T-helper 2 cell treated with Interferon-gamma antibody and Interleukin-4, amounts not matched to agents 100 ng/mL and 5 ng/mL, for 36 hours (primary cell): ENCODE data around the gene SSTR5. TPM values are rescaled to one million over a fixed set of nuclear protein-coding genes. Genes with fewer than 3 reads are reported as not detected.

Experiments used
- intact Hi-C: fragments of 100-400 bp; cut with micrococcal nuclease; formaldehyde crosslinking; loops from one replicate; pipeline ENCODE4 v1.15.1; 2023
- total RNA-seq: library from RNA; stranded (reverse); gene quantifications from 2 replicates; pipeline ENCODE4 v1.2.3, GENCODE V29; 2022

The SSTR5 gene
- total RNA-seq, 1 donor from 2014 or later: not detected

DNA sequence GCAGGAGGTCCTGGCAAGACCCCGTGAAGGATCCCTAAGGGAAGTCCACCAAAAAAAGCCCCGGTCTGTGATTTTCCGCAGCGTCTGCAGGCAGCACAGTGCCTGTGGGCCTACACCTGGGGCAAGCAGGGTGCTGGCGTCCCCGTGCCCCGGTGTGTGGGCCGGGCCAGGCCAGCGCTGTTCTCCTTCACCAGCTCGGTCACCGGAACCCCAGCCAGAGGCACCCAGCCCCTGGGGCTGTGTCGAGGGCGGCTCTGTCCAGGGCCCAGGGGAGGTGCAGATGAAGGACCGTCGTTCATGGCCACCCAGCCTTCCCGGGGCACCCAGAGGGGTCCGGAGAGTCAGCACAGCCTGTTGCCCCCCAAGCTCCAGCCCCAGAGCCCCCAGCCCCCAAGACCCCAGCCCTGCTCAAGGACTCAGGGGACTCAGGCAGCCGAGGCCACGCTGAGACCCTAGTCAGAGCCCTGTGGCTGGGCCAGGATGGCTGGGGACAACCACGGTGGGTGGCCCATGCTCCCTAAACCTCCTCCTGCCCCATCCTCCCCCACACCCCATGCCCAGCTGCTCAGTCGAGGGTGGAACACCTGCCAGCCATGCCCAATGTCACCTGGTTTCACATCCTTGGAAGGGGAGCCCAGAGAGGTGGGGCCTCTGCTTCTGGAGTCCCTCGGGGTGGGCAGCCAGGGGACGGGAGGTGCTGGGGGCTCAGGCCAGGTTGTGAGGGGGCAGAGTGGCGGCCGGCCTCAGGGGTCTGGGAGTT lies 29.2 kb downstream of the SSTR5 start:
- intact Hi-C loops: loop anchor here (2.0 kb wide), 1 partner anchor 289 kb away; no protein-coding TSS in a partner anchor

DNA sequence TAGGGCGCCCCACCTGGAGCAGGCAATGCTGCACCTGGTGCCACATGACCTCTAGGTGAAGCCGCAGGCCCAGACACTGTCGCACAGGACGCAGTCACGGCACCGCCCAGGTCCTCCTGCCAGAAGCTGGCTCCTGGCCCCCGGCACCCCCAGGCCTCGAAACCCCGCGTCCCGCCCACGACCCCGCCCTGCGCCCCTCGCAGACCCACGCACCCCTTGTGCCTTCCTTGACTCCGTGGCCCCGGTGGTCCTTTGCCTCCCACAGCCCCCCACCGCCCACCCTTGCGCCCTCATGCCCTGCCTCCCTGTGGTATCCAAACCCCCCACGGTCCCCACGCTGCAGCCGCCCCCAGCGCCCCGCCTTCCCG lies 29.8 kb downstream of the SSTR5 start:
- intact Hi-C loops: loop anchor here (2.0 kb wide), 1 partner anchor 290 kb away; no protein-coding TSS in a partner anchor

DNA sequence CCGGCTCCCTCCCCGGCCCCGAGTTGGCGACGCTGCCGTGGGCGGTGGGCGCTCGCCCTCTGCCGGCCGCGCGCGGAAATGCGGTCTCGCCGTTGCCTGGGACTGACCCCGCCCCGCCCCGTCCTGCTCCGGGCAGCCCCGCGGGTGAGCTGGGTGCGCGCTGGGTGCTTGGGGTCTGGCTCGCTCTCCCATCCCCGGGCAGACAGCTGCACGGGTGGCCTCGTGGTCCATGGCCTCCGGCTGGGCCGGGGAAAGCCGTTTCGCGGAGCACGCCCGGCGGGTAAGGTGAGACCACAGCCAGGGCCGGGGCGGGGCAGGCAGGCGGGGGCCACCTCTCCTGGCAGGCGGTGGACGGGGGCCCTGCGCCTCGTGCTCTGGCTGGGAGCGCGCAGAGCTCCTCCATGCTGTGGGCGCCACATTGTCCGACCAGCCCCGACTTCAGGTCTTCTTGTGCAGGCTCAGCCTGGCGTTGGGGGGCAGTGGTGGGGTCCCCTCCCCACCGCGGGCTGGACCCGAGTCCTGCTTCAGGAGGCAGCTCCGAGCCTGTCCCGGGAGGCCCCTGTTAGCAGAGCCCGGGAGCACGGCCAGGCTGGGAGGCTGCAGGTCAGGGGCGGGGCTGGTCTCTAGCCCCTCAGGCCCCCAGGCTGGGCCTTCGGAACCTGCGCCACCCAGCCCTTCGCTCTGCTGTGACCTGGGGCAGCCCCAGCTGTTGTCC lies 30.5 kb downstream of the SSTR5 start:
- intact Hi-C loops: loop anchor here (2.0 kb wide), 1 partner anchor 290 kb away; no protein-coding TSS in a partner anchor

DNA sequence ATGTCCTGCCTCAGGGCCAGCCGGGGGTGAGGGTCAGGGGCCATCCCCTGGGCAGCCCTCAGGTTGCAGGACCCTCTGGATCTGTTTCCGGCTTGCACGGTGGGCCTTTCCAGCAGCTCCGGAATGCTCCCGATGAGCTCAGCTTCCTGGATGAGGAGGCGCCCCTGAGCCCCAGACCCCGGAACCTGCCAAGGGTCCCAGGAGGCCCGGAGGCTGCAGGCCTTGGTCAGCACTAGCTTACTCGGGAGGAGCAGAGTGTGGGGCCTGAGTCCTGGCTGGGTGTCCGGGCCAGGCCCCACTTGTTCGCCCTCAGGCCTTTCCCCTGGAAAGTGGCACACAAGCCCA lies 31.1 kb downstream of the SSTR5 start:
- intact Hi-C loops: loop anchor here (2.0 kb wide), 1 partner anchor 291 kb away; no protein-coding TSS in a partner anchor

- intact Hi-C loops: no loop called here
These were observed 33.5 kb downstream of the SSTR5 start for GRCh38 chr16:1105888-1106620.

GRCh38 chr16:1106659-1107058 lies 34.1 kb downstream of the SSTR5 start:
- intact Hi-C loops: no loop called here

GRCh38 chr16:1107141-1107540 lies 34.6 kb downstream of the SSTR5 start:
- intact Hi-C loops: no loop called here

- intact Hi-C loops: no loop called here
These were observed 35.2 kb downstream of the SSTR5 start for GRCh38 chr16:1107731-1108130.

DNA sequence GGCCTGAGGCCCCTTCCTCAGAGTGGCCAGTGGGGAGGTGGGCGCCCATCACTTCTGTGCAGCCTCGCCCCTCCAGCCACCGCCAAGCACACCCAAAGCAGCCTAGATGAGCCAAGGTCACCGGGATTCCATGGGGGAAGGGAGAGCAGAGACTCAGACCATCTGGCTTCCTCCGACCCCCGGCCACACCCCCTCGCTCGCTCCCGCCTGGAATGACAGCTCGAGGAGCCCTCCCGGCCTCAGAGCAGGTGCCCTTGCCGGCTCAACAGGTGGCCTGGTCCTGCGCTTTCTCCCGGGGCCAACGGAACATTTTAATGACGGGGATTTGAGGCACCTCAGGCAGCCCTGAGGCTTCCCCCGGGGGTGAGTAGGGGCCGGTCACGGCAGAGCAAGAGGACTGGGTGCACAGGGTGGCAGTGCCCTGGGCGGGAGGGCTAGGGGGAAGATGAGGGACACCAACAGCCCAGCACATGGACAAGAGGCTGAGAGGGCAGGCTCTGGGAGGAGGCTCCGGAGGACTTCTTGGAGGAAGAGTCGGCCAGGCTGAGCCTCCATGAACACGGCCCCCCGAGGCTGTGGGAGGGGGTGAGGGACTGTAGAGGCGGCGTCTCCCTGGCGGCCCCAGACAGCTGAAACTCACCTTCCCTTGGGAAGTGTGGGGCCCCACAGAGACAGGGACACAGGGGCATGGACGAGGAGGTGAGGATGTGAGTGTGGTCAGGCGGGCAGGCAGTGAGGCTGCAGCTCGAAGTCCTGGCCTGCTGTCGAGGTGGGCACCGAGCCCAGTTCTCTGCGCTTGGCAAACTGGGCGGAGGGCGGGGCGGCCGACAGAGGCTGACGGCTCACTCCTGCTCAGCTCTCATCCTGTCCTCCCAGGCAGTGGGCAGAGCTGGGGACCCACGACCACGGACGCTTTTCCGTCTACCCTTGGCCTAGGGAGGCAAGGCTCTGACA lies 36.0 kb downstream of the SSTR5 start:
- intact Hi-C loops: no loop called here

DNA sequence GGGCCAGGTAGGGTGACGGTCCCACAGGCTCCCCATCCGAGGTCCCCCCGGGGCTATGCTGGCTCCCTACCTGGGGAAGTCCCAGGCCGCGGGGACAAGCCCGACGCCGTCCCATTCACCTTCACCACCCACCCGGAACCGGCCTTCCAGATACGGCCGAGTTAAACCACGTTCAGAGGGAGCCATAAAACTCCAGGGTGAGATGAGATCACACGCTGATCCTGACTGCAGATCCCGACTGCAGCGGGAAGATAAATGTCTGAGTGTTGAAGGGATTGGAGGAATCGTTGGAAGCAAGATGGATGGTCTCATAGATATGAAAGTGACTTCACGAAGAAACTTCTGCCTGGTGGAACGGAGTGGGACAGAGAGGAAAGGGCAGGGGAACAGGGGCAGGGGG lies 37.1 kb downstream of the SSTR5 start:
- intact Hi-C loops: no loop called here

GRCh38 chr16:1112506-1113184 lies 40.1 kb downstream of the SSTR5 start:
- intact Hi-C loops: no loop called here

- intact Hi-C loops: no loop called here
These were observed 40.9 kb downstream of the SSTR5 start for GRCh38 chr16:1113489-1113888.

DNA sequence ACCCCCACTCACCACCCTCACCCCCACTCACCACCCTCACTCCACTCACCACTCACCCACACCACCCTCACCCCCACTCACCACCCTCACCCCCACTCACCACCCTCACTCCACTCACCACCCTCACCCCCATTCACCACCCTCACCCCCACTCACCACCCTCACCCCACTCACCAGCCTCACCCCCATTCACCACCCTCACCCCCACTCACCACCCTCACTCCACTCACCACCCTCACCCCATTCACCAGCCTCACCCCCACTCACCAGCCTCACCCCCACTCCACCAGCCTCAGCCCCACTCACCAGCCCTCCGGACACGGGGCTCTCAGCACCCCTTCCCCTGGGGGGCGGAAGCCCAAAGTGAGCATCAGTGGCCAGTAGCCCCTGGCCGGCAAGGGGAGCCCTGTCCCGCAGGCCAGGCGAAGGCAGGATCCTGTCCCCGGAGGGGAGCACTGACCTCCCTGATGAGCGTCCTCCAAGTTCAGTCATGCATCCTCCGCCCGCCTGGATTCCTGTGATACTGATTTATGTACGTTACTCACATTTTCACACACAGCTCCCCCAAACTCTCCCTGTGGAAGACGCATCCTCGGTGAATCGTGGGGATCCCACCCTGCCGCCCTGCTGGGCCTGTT lies 41.5 kb downstream of the SSTR5 start:
- intact Hi-C loops: no loop called here

- intact Hi-C loops: no loop called here
These were observed 44.1 kb downstream of the SSTR5 start for GRCh38 chr16:1116693-1117077.

- intact Hi-C loops: no loop called here
These were observed 44.8 kb downstream of the SSTR5 start for GRCh38 chr16:1117176-1117900.

- intact Hi-C loops: no loop called here
These were observed 45.4 kb downstream of the SSTR5 start for GRCh38 chr16:1117926-1118325.

DNA sequence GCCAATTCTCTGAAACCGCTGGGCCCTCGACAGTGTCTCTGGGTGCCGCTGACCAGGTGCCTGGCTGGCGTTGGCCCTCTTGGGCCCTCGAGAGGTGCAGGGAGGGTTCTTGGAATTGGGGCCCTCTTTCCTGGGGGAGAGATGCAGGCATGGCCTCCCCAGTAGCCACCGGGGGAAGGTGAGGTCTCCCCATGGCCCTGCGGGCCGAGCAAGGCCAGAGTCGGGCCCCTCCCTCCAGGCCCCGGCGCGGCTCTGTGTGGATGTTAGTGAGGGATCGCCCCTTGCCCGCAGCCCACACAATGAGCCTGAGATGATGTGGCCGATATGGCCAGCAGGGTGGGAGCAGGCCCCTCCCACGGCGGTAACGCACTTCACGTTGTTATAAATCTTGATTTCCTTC lies 46.6 kb downstream of the SSTR5 start:
- intact Hi-C loops: no loop called here

GRCh38 chr16:1119766-1120576 lies 47.4 kb downstream of the SSTR5 start:
- intact Hi-C loops: no loop called here
